Measurements from ENCODE around the gene LMNA. TPM values are rescaled to one million over a fixed set of nuclear protein-coding genes. Genes with fewer than 3 reads are reported as not detected.

Gene LMNA
- total RNA-seq, 1 experiment from 2014 or later: 51.0 TPM

DNA sequence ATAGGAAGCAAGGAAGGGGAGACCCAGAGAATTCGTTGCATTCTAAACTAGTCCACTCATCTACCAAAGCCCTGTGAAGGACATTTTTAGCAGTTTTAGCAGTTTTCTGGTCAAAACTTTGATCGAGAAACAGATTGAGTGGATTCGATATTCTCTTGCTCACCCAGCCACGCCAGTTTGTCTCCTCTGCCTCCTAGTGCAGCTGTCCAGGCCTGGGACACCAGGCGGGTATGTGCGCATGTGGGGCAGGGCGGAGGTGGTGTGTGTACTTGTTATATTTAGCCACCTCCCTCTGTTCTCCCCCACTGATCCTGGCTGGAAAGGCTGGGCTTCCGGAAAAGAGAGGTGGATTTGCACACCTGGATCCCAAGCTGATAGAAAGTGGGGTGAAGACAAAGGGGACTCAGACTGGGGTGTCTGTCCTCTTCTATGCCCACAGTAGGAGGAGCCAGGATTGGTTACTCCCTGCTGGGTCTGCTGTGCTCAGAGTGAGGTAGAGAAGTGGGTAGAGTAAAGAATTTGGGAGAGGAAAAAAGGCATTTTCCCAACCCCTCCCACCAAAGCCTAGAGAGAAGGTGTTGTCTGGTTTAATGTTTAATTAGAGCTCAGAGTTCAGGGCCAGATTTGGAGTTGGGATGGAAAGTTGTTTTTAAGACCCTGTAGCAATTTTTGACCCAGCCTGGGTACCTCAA is 3.8 kb downstream of the LMNA start:
- Mint-ChIP-seq H3K27me3 (ENCODE audit: low read depth) (peaks cover 4% of the 10 kb centered on the region), H3K4me3 (no peak overlapping the region), H3K4me1 (peaks cover 58 to 69% of the 10 kb centered on the region in 2 experiments), H3K9me3 (no peaks in the 10 kb centered on the region; a peak in 1 of 5 replicates), H3K27ac (no peak overlapping the region), H3K36me3 (ENCODE audit: insufficient read depth in 1 of 3, low read depth in 3 of 3) (peaks cover 0 to 9% (median 2%) of the 10 kb centered on the region in 3 experiments; a peak in 3 of 7 replicates)
- WGBS (ENCODE audit: extremely low coverage, insufficient read length, low lambda C conversion rate): no CpG with 5 or more reads among the region's 8 CpGs
- Histone ChIP-seq H3K23ac (ENCODE audit: insufficient read length, low read depth, low read length) (no peak overlapping the region), H4K5ac (ENCODE audit: insufficient read length, low read depth, low read length) (no peak overlapping the region), H3T11ph (ENCODE audit: low read length) (no peak overlapping the region), H3K79me1 (ENCODE audit: insufficient read depth, low read depth, low read length, poor library complexity, severe bottlenecking) (no peaks in the 10 kb centered on the region), H3K9ac (ENCODE audit: extremely low read depth, insufficient read length, low read length) (no peak overlapping the region), H3K4ac (ENCODE audit: low read depth, low read length) (no peak overlapping the region), H2BK5ac (ENCODE audit: insufficient read length, low read length) (no peak overlapping the region), H3K23me2 (ENCODE audit: insufficient read length, low read depth, low read length, poor library complexity, severe bottlenecking) (peaks cover 13% of the 10 kb centered on the region), H2BK15ac (ENCODE audit: low read depth, low read length) (no peak overlapping the region), H4K20me1 (ENCODE audit: control insufficient read depth, insufficient read depth, insufficient read length) (no peaks in the 10 kb centered on the region), H2AFZ (ENCODE audit: low read length) (no peak overlapping the region), H3K4me1 (ENCODE audit: insufficient read depth, low read length) (peaks cover 2% of the 10 kb centered on the region; the same call in 1 of the 2 replicates), H3K4me2 (ENCODE audit: insufficient read depth, insufficient read length, low read length) (no peak overlapping the region), H3K18ac (ENCODE audit: insufficient read length, low read depth, low read length) (no peak overlapping the region), H3K27ac (ENCODE audit: insufficient read length, low read depth, low read length) (no peak overlapping the region), H2AK5ac (ENCODE audit: insufficient read length, low read length) (no peak overlapping the region), H3K56ac (ENCODE audit: insufficient read length, low read depth, low read length) (no peak overlapping the region), H3K14ac (ENCODE audit: insufficient read depth, low read length) (no peak overlapping the region), H4K8ac (replicated peaks; ENCODE audit: insufficient read length, low read depth, low read length) (no peak overlapping the region), H2BK12ac (ENCODE audit: insufficient read length, low read depth, low read length) (no peak overlapping the region), H3K27me3 (ENCODE audit: insufficient read depth, low read length) (no peaks in the 10 kb centered on the region), H4K91ac (ENCODE audit: insufficient read length, low read depth, low read length) (no peak overlapping the region), H2BK120ac (ENCODE audit: low read depth, low read length, poor library complexity, severe bottlenecking) (no peak overlapping the region), H3K79me2 (ENCODE audit: insufficient read depth, low read length) (no peaks in the 10 kb centered on the region), H2BK20ac (ENCODE audit: low read depth, low read length, poor library complexity, severe bottlenecking) (no peak overlapping the region), H3K9me3 (ENCODE audit: control insufficient read depth, low read depth, low read length) (no peaks in the 10 kb centered on the region)
- TF ChIP-seq, protein P1, sequence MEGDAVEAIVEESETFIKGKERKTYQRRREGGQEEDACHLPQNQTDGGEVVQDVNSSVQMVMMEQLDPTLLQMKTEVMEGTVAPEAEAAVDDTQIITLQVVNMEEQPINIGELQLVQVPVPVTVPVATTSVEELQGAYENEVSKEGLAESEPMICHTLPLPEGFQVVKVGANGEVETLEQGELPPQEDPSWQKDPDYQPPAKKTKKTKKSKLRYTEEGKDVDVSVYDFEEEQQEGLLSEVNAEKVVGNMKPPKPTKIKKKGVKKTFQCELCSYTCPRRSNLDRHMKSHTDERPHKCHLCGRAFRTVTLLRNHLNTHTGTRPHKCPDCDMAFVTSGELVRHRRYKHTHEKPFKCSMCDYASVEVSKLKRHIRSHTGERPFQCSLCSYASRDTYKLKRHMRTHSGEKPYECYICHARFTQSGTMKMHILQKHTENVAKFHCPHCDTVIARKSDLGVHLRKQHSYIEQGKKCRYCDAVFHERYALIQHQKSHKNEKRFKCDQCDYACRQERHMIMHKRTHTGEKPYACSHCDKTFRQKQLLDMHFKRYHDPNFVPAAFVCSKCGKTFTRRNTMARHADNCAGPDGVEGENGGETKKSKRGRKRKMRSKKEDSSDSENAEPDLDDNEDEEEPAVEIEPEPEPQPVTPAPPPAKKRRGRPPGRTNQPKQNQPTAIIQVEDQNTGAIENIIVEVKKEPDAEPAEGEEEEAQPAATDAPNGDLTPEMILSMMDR (conservative IDR thresholded peaks at IDR 0.05): no peak
- no peak for DNase-seq

All from H9 (cell line).